ENCODE data around the gene TSC22D3.

Gene TSC22D3

GRCh38 chrX:107760304-107761077 lies 15.1 kb downstream of the TSC22D3 start:
- FAIRE-seq: no peak

- FAIRE-seq: no peak
Measured at GRCh38 chrX:107758231-107758766, 17.3 kb downstream of the TSC22D3 start.

GRCh38 chrX:107755721-107756120 lies 19.9 kb downstream of the TSC22D3 start:
- FAIRE-seq: no peak

GRCh38 chrX:107753187-107753586 lies 22.4 kb downstream of the TSC22D3 start:
- no peak for FAIRE-seq

- FAIRE-seq: no peak
Measured at GRCh38 chrX:107752714-107753113, 22.9 kb downstream of the TSC22D3 start.

- no peak for FAIRE-seq
Measured at GRCh38 chrX:107752043-107752442, 23.5 kb downstream of the TSC22D3 start.

GRCh38 chrX:107750861-107751445 lies 24.6 kb downstream of the TSC22D3 start:
- no peak for FAIRE-seq

GRCh38 chrX:107750263-107750662 lies 25.3 kb downstream of the TSC22D3 start:
- FAIRE-seq: no peak

- no peak for FAIRE-seq
Measured at GRCh38 chrX:107748506-107748905, 27.1 kb downstream of the TSC22D3 start.

- no peak for FAIRE-seq
Measured at GRCh38 chrX:107747596-107748161, 27.9 kb downstream of the TSC22D3 start.

- FAIRE-seq: no peak
Measured at GRCh38 chrX:107744868-107745267, 30.7 kb downstream of the TSC22D3 start.

GRCh38 chrX:107743995-107744394 lies 31.6 kb downstream of the TSC22D3 start:
- no peak for FAIRE-seq

- FAIRE-seq: no peak
Measured at GRCh38 chrX:107742700-107743191, 32.8 kb downstream of the TSC22D3 start.

GRCh38 chrX:107741404-107741790 lies 34.2 kb downstream of the TSC22D3 start:
- FAIRE-seq: no peak

GRCh38 chrX:107739541-107739940 lies 36.0 kb downstream of the TSC22D3 start:
- FAIRE-seq: no peak

- no peak for FAIRE-seq
Measured at GRCh38 chrX:107738768-107739167, 36.8 kb downstream of the TSC22D3 start.

GRCh38 chrX:107738272-107738671 lies 37.3 kb downstream of the TSC22D3 start:
- FAIRE-seq: no peak

GRCh38 chrX:107736781-107737531 lies 38.6 kb downstream of the TSC22D3 start:
- FAIRE-seq: no peak

GRCh38 chrX:107734646-107735045 lies 40.9 kb downstream of the TSC22D3 start:
- no peak for FAIRE-seq

GRCh38 chrX:107733686-107734085 lies 41.9 kb downstream of the TSC22D3 start:
- no peak for FAIRE-seq

- FAIRE-seq: no peak
Measured at GRCh38 chrX:107731831-107732502, 43.6 kb downstream of the TSC22D3 start.

Data from colon (tissue), 2 donors.